H9 (cell line): ENCODE measurements around the gene RNF114. TPM values are rescaled to one million over a fixed set of nuclear protein-coding genes. Genes with fewer than 3 reads are reported as not detected.

Source experiments
- DNase-seq: peaks from one replicate; pipeline ENCODE4 v3.0.0-alpha.2; 2017
- H2AFZ ChIP-seq: one replicate; pipeline ENCODE4 v1.6.1; 2013; ENCODE audit warnings: mild to moderate bottlenecking, low read length, control low read depth, moderate library complexity
- H2AK5ac ChIP-seq: 2 replicates; pipeline ENCODE4 v1.6.1; 2013; ENCODE audit warnings: low read length, control low read depth, mixed read lengths; ENCODE audit not compliant: insufficient read length
- H2BK120ac ChIP-seq: one replicate; pipeline ENCODE4 v1.6.1; 2013; ENCODE audit warnings: low read depth, mild to moderate bottlenecking, low read length, control low read depth, inconsistent platforms; ENCODE audit not compliant: poor library complexity, severe bottlenecking
- H2BK12ac ChIP-seq: 2 replicates; pipeline ENCODE4 v1.6.1; 2013; ENCODE audit warnings: low read length, control low read depth, mixed read lengths, low read depth; ENCODE audit not compliant: insufficient read length
- H2BK15ac ChIP-seq: 2 replicates; pipeline ENCODE4 v1.6.1; 2013; ENCODE audit warnings: low read depth, low read length, control low read depth
- H2BK20ac ChIP-seq: one replicate; pipeline ENCODE4 v1.6.1; 2013; ENCODE audit warnings: low read depth, mild to moderate bottlenecking, low read length, control low read depth, inconsistent platforms; ENCODE audit not compliant: poor library complexity, severe bottlenecking
- H2BK5ac ChIP-seq: 2 replicates; pipeline ENCODE4 v1.6.1; 2013; ENCODE audit warnings: low read length, control low read depth, mixed read lengths; ENCODE audit not compliant: insufficient read length
- H3K14ac ChIP-seq: 2 replicates; pipeline ENCODE4 v1.6.1; 2013; ENCODE audit warnings: low read length, control low read depth; ENCODE audit not compliant: insufficient read depth
- H3K18ac ChIP-seq: 2 replicates; pipeline ENCODE4 v1.6.1; 2013; ENCODE audit warnings: low read depth, mild to moderate bottlenecking, mixed read lengths, low read length, control low read depth; ENCODE audit not compliant: insufficient read length
- H3K23ac ChIP-seq: 2 replicates; pipeline ENCODE4 v1.6.1; 2013; ENCODE audit warnings: low read length, control low read depth, mixed read lengths, low read depth; ENCODE audit not compliant: insufficient read length
- H3K23me2 ChIP-seq: 2 replicates; pipeline ENCODE4 v1.6.1; 2013; ENCODE audit warnings: low read depth, mild to moderate bottlenecking, mixed read lengths, low read length, control low read depth; ENCODE audit not compliant: insufficient read length, poor library complexity, severe bottlenecking
- H3K27ac ChIP-seq: 2 replicates; pipeline ENCODE4 v1.5.1; 2013; ENCODE audit warnings: low read length, control low read depth, mixed read lengths, low read depth; ENCODE audit not compliant: insufficient read length
- H3K27me3 ChIP-seq: 2 replicates; pipeline ENCODE4 v1.6.1; 2013; ENCODE audit warnings: low read length, control low read depth, inconsistent platforms; ENCODE audit not compliant: insufficient read depth
- H3K4ac ChIP-seq: 2 replicates; pipeline ENCODE4 v1.6.1; 2013; ENCODE audit warnings: low read depth, mild to moderate bottlenecking, control low read depth, inconsistent platforms, low read length, moderate library complexity
- H3K4me1 ChIP-seq: 2 replicates; pipeline ENCODE4 v1.6.1; 2013; ENCODE audit warnings: low read length, control low read depth, inconsistent platforms; ENCODE audit not compliant: insufficient read depth
- H3K4me2 ChIP-seq: 2 replicates; pipeline ENCODE4 v1.6.1; 2013; ENCODE audit warnings: low read length, control low read depth, mixed read lengths; ENCODE audit not compliant: insufficient read length, insufficient read depth
- H3K56ac ChIP-seq: 2 replicates; pipeline ENCODE4 v1.6.1; 2013; ENCODE audit warnings: low read depth, mild to moderate bottlenecking, mixed read lengths, low read length, control low read depth; ENCODE audit not compliant: insufficient read length
- H3K79me1 ChIP-seq: 2 replicates; pipeline ENCODE4 v1.6.1; 2013; ENCODE audit warnings: low read depth, mild to moderate bottlenecking, moderate library complexity, low read length, control low read depth, inconsistent platforms; ENCODE audit not compliant: insufficient read depth, poor library complexity, severe bottlenecking
- H3K79me2 ChIP-seq: 2 replicates; pipeline ENCODE4 v1.6.1; 2013; ENCODE audit warnings: low read length, control low read depth, inconsistent platforms; ENCODE audit not compliant: insufficient read depth
- H3K9ac ChIP-seq: 2 replicates; pipeline ENCODE4 v1.6.1; 2013; ENCODE audit warnings: low read length, control low read depth, mixed read lengths; ENCODE audit not compliant: insufficient read length; ENCODE audit errors: extremely low read depth
- H3K9me3 ChIP-seq: one replicate; pipeline ENCODE4 v1.6.1; 2013; ENCODE audit warnings: low read depth, low read length, inconsistent platforms; ENCODE audit not compliant: control insufficient read depth
- H3T11ph ChIP-seq: one replicate; pipeline ENCODE4 v1.6.1; 2013; ENCODE audit warnings: mild to moderate bottlenecking, low read length, control low read depth, inconsistent platforms
- H4K20me1 ChIP-seq: one replicate; pipeline ENCODE4 v1.6.1; 2013; ENCODE audit not compliant: control insufficient read depth, insufficient read length, insufficient read depth
- H4K5ac ChIP-seq: 2 replicates; pipeline ENCODE4 v1.6.1; 2013; ENCODE audit warnings: low read depth, mild to moderate bottlenecking, mixed read lengths, low read length, control low read depth; ENCODE audit not compliant: insufficient read length
- H4K8ac ChIP-seq: replicated peaks from 2 replicates; pipeline ENCODE4 v1.6.1; 2013; ENCODE audit warnings: low read length, control low read depth, mixed read lengths, low read depth; ENCODE audit not compliant: insufficient read length
- H4K91ac ChIP-seq: 2 replicates; pipeline ENCODE4 v1.6.1; 2013; ENCODE audit warnings: low read depth, mild to moderate bottlenecking, moderate library complexity, mixed read lengths, low read length, control low read depth; ENCODE audit not compliant: insufficient read length
- H3K27ac Mint-ChIP-seq, 3 experiments: 2 replicates in 2 of 3; 3 replicates in 1 of 3; pipeline ENCODE4 v1.8.0; 2020 to 2021; ENCODE audit warnings: mixed read lengths in 3 of 3, mild to moderate bottlenecking in 1 of 3, moderate library complexity in 1 of 3
- H3K27me3 Mint-ChIP-seq: 2 replicates; pipeline ENCODE4 v1.8.0; 2021; ENCODE audit warnings: low read depth, mild to moderate bottlenecking, moderate library complexity, mixed read lengths
- H3K36me3 Mint-ChIP-seq, 3 experiments: 2 replicates in 2 of 3; 3 replicates in 1 of 3; pipeline ENCODE4 v1.8.0; 2020 to 2021; ENCODE audit warnings: low read depth in 3 of 3, mixed read lengths in 3 of 3; ENCODE audit not compliant: insufficient read depth in 1 of 3
- H3K4me1 Mint-ChIP-seq, 2 experiments: 2 replicates each; pipeline ENCODE4 v1.8.0; 2020; ENCODE audit warnings: mixed read lengths in 2 of 2
- H3K4me3 Mint-ChIP-seq, 2 experiments: 2 replicates in 1 of 2; 3 replicates in 1 of 2; pipeline ENCODE4 v1.8.0; 2020 to 2021; ENCODE audit warnings: mild to moderate bottlenecking in 2 of 2, mixed read lengths in 2 of 2, moderate library complexity in 1 of 2
- H3K9me3 Mint-ChIP-seq, 2 experiments: 2 replicates in 1 of 2; 3 replicates in 1 of 2; pipeline ENCODE4 v1.8.0; 2020; ENCODE audit warnings: mild to moderate bottlenecking in 2 of 2, mixed read lengths in 2 of 2, moderate library complexity in 1 of 2
- WGBS: extraction: QIAGEN DNeasy Blood & Tissue Kit; methylation state at CpG from one replicate; pipeline ENCODE4 v1.1.7; 2013; ENCODE audit warnings: missing lambda C conversion rate, low lambda C conversion rate, mixed read lengths; ENCODE audit not compliant: insufficient read length; ENCODE audit errors: extremely low coverage; 5-methylcytosine and 5-hydroxymethylcytosine counted together
- total RNA-seq: library from RNA; stranded (reverse); gene quantifications from 2 replicates; pipeline ENCODE4 v1.2.1, GENCODE V29; 2021
- TF ChIP-seq, protein P1 (sequence below): fragments of 200-600 bp; sonication (generic); conservative IDR thresholded peaks from 3 replicates; pipeline ENCODE4 v1.8.0; 2021; ENCODE audit warnings: antibody characterized with exemption, mild to moderate bottlenecking

The RNF114 gene
- total RNA-seq, 1 experiment from 2014 or later: 75.5 TPM

DNA sequence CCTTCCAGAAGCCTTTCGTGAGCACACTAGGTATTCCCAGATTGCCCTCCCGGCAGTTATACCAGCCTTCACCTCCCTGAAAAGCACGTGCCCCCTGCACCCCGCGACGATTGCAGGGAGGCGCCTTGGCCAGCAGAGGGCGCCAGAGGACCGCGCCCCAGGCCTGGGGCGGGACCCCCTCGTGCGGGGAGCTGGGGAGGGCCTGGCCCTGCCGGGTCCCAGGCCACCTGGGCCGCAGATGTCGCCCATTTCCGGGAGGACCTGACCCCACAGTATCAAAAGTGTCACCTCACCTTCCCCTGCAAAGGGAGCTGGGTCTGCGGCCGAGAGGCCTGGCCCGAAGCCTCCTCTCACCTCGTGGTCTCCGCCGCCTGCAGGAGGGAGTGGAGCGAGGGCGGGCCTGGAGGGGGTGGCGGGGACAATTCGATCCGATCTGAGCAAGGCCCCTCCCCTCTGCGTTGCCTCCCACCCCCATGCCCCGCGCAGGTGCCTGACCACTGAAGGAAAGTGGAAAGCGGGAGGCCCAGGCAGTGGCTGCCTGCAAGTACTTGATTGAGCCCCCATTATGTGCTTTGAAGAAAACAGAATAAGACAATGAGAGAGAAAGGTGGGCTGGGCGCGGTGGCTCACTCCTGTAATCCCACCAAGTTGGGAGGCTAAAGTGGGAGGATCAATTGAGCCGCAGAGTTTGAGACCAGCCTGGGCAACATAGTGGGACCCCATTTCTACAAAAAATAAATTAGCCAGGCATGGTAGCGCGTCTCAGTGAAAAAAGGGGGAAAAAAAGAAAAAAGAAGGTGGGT lies 43.0 kb downstream of the RNF114 start:
- Histone ChIP-seq H3K56ac (no peak overlapping the region), H2BK120ac (no peak overlapping the region), H3K4ac (no peak overlapping the region), H3K14ac (peak overlapping the region; percentile 77; the same call in 1 of the 2 replicates), H2AFZ (no peak overlapping the region), H3K27ac (no peak overlapping the region), H3K4me2 (peak overlapping the region; percentile 0), H2BK12ac (no peak overlapping the region), H2BK20ac (no peak overlapping the region), H3K79me1 (no peaks in the 10 kb centered on the region), H3K27me3 (peaks cover 2% of the 10 kb centered on the region; the same call in 1 of the 2 replicates), H3T11ph (no peak overlapping the region), H4K8ac (no peak overlapping the region), H2AK5ac (no peak overlapping the region), H3K9ac (no peak overlapping the region), H3K79me2 (no peaks in the 10 kb centered on the region), H2BK15ac (no peak overlapping the region), H3K9me3 (no peaks in the 10 kb centered on the region), H3K18ac (no peak overlapping the region), H4K5ac (no peak overlapping the region), H3K23ac (no peak overlapping the region), H4K91ac (no peak overlapping the region), H3K4me1 (peaks cover 4% of the 10 kb centered on the region), H3K23me2 (peaks cover 15% of the 10 kb centered on the region), H2BK5ac (no peak overlapping the region), H4K20me1 (no peaks in the 10 kb centered on the region)
- Mint-ChIP-seq H3K27ac (no peak overlapping the region), H3K9me3 (peaks cover 0 to 2% of the 10 kb centered on the region in 2 experiments; a peak in 1 of 5 replicates), H3K27me3 (peaks cover 39% of the 10 kb centered on the region), H3K4me3 (peak overlapping the region; percentile 52 to 69; a peak in 4 of 5 replicates), H3K36me3 (peaks cover 0 to 7% (median 2%) of the 10 kb centered on the region in 3 experiments; a peak in 4 of 7 replicates), H3K4me1 (peaks cover 45 to 55% of the 10 kb centered on the region in 2 experiments)
- no CpG with 5 or more reads among the region's 37 CpGs for WGBS
- TF ChIP-seq, protein P1, sequence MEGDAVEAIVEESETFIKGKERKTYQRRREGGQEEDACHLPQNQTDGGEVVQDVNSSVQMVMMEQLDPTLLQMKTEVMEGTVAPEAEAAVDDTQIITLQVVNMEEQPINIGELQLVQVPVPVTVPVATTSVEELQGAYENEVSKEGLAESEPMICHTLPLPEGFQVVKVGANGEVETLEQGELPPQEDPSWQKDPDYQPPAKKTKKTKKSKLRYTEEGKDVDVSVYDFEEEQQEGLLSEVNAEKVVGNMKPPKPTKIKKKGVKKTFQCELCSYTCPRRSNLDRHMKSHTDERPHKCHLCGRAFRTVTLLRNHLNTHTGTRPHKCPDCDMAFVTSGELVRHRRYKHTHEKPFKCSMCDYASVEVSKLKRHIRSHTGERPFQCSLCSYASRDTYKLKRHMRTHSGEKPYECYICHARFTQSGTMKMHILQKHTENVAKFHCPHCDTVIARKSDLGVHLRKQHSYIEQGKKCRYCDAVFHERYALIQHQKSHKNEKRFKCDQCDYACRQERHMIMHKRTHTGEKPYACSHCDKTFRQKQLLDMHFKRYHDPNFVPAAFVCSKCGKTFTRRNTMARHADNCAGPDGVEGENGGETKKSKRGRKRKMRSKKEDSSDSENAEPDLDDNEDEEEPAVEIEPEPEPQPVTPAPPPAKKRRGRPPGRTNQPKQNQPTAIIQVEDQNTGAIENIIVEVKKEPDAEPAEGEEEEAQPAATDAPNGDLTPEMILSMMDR: peak; percentile 100
- peak; percentile 86 for DNase-seq
